OCI-LY7 (cell line): ENCODE measurements around the gene KIDINS220.

Experiments
- EZH2phosphoT487 ChIP-seq: fragments of 200-600 bp; sonication (generic); IDR thresholded peaks from 2 replicates; pipeline ENCODE4 v1.6.1; 2018; ENCODE audit warnings: low read depth, borderline replicate concordance, mild to moderate bottlenecking, mixed run types, antibody characterized with exemption, low read length, moderate library complexity, mixed read lengths
- TF ChIP-seq, protein P1 (sequence below): fragments of 200-600 bp; sonication (generic); conservative IDR thresholded peaks from 2 replicates; pipeline ENCODE4 v1.5.1; 2014; ENCODE audit warnings: mild to moderate bottlenecking, antibody characterized with exemption, low read length, moderate library complexity, mixed read lengths

DNA sequence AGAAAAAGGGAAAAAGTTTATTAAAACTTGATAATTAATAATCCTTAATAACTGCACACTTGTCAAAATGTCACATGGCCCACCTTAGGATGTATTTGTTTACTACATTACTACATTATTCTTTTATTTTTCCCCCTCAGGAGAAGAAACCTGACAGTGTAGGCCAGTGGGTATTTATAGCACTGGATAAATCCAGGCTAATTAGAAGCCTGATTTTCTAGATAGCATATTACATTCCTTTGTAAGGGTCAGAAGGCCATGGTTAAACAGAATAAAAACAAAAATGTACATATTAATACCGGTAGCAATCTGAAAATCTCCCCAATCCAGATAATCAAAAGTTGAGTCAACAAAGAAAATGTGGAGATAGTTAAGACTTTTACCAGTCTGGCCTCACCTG is 21.5 kb upstream of the KIDINS220 start:
- TF ChIP-seq, protein P1, sequence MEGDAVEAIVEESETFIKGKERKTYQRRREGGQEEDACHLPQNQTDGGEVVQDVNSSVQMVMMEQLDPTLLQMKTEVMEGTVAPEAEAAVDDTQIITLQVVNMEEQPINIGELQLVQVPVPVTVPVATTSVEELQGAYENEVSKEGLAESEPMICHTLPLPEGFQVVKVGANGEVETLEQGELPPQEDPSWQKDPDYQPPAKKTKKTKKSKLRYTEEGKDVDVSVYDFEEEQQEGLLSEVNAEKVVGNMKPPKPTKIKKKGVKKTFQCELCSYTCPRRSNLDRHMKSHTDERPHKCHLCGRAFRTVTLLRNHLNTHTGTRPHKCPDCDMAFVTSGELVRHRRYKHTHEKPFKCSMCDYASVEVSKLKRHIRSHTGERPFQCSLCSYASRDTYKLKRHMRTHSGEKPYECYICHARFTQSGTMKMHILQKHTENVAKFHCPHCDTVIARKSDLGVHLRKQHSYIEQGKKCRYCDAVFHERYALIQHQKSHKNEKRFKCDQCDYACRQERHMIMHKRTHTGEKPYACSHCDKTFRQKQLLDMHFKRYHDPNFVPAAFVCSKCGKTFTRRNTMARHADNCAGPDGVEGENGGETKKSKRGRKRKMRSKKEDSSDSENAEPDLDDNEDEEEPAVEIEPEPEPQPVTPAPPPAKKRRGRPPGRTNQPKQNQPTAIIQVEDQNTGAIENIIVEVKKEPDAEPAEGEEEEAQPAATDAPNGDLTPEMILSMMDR: no peak
- no peak for TF ChIP-seq EZH2phosphoT487
